NCI-H446 (cell line): ENCODE data around the gene CDK15.
"Not testable (repeated sequence)": the region's sequence is repeated elsewhere in the genome, so short reads cannot be mapped to it uniquely, and the experiment has no call there.

Source experiments
- DNase-seq, 2 experiments: peaks; one replicate each; lab custom pipeline; 2025; lab: John Stamatoyannopoulos, UW

The CDK15 gene

DNA sequence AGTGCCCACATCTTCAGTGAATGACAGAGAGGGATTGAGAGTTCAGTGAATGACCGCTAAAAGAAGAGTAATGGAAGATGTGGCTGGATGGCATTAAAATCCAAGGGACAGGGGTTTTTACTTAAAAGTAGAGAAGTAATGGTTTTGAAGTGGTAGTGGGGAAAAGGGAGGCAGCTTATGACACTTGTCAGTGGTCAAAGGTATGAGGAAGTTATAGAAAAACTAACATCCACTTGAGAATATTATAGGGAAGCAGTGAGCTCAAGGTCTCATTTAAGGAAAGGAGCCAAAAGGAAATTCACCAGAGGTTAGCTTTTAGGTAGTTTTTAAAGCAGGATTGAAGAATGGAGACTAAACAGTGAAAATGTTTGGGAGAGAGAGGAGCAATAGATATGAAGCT, 24.3 kb downstream of the CDK15 start:
- DNase-seq, result no peak

DNA sequence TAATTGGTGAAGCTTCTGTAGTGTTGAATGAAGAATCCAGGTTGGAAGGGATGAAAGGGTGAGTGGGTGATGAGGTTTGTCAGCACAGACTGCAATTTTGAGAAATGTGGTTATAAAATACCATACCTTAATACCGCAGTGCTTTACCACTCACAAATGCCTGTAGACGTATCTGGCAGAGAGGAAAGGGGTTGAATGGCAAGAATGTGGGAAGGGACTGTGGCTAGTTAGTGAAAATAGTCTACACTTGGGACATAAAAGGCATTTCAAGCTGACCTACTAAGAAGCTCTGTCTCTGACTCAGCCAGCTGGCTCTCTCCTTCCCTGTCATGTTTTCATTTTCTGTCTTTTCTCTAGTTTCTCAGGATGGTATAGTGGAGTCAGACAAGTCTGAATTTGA, 25.1 kb downstream of the CDK15 start:
- DNase-seq, result no peak

DNA sequence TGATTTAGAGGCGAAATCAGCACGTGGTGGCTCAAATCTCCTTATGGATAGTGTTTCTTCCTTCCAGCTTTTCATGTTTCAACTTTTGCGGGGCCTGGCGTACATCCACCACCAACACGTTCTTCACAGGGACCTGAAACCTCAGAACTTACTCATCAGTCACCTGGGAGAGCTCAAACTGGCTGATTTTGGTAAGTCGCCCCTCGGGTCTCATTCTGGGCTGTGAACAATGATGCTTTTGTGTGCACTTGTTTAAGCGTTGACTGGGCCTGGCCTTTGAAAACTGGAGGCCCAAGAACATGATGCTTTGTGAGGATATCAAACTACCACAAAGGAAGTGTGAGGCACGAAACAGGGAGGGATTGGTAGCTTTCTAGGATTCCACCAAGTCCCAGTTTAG, 27.4 kb downstream of the CDK15 start:
- no peak for DNase-seq

DNA sequence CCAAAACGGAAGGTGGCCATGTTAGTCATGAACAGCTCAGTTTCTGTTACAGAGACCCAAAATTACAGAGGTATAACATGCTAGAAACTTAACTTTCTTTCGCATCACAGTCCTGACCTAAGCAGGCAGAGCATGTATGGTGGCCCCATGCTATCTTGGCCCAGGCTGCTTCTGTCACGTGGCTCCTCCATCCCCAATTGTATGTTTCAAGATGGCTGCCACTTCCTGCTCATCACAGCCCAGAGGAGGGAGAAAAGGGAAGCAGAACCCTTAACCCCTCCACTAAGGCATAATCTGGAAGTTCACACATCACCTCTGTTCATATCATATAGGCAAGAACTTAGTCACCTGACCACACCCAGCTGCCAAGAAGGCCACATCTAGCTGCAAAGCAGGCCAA, 28.7 kb downstream of the CDK15 start:
- DNase-seq, result no peak

DNA sequence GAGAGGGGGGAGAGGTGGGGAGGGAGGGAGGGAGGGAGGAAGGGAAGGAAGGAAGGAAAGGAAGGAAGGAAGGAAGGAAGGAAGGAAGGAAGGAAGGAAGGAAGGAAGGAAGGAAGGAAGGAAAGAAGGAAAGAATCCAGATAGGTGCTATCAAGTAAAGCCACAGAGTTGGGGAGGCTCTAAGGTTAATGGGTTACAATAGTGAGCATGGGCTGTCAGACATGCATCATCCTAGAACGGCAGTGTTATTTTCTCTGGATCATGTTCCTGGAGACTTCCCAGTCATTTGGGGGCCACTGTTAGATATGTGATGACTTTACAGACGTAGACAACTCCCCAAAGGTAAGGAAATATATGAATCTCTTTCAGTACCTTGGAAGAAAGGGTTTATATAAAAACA, 31.1 kb downstream of the CDK15 start:
- DNase-seq, result no peak

DNA sequence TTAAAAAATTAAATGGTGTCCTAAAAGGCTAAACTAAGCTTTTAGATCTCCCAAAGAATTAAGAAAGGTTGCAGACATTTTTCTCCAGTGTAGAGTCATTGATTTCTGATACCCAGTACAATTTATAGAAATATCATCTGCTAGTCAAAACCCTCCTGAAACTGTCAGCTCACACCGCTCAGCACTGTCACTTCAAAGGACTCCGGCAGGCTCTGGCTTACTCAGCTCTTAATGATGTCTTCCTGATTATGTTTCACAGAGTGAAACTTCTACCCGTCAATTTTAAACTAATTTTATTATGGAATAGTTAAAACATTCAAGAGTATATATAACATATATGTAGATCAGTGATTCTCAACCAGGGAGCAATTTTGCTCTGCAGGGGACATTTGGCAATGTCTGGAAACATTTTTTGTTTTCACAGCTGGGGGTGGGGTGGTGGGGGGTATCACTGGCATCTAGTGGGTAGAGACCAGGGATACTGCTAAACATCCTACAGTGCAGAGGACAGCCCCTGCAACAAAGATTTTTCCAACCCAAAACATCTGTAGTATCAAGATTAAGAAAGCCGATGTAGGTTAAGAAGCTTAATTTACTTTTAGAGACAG, 31.6 kb downstream of the CDK15 start:
- no peak for DNase-seq

DNA sequence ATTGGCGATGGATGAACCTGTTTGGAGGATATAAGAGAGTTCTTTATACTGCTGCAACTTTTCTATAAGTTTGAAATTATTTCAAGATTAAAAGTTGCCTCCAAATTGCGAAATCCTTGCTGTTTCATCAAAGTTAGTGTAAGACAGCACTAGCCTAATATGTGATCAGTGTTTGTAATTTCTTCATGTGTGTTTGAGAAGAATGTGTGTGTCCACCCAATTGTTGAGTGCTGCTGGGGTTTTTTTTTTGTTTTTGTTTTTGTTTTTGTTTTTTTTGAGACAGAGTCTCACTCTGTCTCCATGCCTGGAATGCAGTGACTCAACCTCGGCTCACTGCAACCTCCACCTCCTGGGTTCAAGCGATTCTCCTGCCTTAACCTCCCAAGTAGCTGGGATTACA, 33.4 kb downstream of the CDK15 start:
- DNase-seq, result no peak

DNA sequence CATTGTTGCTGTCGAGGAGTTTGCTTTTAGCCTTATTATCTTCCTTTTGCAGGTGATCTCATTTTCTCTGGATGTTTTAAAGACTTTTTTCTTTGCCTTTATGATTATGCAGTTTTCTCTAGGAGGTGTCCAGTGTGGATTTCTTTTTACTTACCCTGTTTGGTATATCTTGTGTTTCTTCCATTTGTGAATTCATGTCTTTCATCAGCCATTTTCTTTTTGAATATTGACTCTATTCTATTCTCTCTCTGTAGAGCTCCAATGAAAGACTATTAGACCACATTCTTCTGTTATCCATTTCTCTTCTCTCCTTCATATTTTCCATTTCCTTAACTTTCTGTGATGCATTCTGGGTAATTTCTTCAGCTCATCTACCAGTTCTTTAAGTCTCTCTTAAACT, 34.4 kb downstream of the CDK15 start:
- DNase-seq, result no peak

DNA sequence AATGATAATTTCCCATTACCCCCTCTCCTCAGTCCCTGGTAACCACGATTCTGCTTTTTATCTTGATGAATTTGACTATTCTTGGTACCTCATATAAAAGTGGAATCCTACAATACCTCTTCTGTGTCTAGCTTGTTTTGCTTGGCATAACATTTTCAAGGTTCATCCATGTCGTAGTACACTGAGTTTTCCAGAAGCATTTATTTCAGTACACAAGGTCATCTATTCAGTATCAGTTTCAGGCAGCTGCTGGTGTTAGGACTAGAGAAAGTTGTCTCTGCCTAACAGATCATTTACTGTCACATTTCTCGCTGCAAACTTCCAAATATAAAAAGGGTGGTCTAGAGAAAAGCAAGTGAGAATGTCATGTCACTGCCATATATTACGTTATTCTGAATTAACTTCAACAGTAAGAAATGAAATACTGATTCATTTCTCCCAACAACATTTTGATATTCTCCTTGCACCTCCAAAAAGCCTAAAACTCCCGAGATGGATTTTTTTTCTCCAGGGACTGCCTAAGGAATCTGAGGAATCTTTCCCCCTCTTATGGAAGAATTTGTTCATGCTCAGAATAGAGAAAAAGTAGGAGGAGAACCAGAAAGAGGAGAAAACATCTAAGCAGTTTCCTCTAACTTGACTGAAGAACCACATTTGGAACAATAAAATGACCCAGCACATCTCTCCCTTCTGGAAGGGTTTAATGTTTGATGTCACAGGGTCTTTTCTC, 36.0 kb downstream of the CDK15 start:
- DNase-seq, result no peak

DNA sequence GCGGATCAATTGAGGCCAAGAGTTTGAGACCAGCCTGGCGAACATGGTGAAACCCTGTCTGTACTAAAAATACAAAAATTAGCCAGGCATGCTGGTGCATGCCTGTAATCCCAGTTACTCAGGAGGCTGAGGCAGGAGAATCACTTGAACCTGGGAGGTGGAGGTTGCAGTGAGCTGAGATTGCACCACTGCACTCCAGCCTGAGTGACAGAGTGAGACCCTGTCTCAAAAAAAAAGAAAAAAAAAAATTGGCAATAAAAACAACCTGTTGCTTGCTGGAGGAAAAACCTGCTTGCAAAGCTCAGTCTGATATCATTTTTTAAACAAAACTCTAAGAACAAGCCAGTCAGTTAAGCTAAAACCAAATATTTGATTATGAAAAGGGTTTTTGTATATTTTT, 38.6 kb downstream of the CDK15 start:
- not testable (repeated sequence) for DNase-seq

DNA sequence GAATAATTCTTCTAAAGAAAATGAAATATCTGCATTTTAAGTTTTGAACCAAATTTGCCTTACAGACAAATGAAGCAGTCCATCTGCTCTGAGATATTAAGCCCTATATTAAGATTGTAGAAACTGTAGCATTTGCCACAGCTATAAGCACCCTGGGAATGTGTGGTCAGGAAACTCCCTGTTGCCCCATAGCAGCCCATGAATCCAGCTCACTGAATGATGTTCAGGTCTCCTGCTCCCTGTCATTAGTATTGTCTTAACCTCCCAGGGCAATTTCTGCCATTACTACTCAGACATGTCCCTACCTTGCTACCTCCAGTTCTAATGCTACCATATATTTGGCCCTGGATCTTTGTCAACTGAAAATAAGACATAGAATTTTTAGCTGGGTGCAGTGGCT, 41.1 kb downstream of the CDK15 start:
- no peak for DNase-seq

DNA sequence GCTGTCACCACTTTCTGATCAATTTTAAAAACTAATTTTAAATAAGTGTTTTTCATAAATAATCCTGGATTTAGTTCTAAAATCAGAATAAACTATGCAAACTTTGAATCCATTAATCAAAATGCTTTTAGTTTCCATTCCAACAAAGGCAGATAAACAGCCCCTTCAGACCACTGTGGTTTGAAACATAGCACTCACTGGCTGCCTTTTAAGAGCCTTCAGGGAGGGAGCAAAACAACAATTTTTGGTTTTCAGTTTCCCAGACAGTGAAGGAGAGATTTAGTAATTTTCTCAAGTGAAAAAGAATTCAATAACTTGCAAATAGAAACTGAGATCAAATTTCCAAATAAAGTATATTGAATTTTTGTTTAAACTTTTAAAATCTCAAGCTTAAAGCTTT, 46.1 kb downstream of the CDK15 start:
- no peak for DNase-seq

DNA sequence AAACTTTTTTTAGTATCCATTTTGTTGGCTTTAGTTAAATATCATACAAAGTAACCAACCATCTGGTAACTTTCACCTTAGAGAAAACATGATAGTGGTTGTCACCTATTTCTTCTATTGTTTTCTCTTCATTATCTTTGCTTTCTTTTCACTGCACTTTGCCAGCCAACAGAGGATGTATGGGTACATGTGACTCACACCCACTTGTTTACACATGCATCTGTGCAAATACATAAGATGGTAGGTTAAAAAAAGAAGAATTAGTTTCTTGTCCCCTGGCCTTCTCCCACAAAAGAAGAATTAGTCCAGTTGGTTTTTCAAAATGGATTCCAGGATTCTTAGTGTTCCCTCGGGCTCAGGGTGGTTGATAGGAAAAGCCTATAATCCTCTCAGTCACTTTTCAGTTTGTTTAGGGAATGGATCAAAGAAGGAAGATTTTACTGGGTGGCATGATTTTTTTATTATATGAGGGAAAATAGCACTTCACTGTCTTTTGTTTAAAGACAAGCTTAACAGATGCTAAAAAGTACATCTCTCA, 46.6 kb downstream of the CDK15 start:
- no peak for DNase-seq

DNA sequence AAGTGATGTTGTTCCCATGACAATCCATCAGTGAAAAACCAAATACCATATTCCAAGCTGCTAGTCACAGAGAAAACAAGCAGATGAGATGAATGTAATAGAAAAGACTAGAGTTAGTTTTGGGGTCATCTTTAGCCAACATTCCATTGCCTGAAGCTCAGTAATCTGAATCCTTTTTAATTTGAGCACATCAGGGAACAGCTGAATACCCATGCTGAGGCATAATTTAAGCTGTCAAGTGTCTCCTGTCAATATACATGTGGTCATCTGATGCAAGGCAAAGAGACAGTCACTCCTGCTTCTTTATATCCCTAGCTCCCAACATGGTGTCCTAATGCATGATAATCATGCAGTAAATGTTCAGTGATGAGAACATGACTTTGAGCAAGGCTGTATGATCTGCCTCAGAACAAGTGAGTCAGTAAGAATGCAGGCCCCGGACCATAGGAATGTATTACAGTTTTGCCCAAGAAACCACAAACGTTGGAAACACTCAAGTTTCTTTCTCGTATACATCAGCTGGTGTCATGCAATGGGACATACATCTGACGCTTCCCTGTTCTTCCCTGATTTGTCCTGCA, 48.0 kb downstream of the CDK15 start:
- no peak for DNase-seq

DNA sequence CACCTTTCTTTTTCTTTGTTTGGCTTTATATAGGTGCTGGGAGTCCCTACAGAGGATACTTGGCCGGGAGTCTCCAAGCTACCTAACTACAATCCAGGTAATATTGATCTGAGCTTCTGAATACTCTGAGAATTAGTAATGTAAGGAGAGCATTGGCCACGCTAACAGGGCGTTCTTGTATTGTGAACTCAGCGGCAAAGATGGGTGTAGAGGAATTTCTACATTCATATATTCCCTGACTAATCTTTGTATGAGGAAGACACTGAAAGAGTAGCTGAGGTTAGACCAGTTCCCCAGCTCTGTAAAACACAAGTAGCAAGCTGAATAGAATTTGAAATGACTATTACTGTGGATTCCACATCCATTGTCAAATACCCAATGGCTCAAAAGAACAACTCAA, 48.5 kb downstream of the CDK15 start:
- no peak for DNase-seq

DNA sequence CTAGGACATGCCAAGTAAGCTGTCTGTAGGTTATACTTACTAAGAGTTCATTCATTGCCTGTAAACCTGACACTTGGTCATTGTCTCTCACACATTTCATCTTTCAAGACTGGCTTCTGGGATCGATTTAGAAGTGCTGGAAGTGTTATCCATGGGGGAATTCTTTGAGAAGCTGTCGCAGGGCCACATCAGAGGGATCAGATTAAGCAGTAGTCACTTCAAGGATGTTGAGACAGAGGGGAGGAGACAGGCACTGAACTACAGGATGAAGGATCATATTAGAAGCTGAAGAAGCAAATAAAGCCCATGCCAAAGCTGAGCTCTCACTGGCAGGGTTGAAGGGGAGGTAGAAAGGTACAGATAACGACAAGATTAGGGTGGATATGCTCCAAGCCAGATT, 49.0 kb downstream of the CDK15 start:
- DNase-seq, result no peak

DNA sequence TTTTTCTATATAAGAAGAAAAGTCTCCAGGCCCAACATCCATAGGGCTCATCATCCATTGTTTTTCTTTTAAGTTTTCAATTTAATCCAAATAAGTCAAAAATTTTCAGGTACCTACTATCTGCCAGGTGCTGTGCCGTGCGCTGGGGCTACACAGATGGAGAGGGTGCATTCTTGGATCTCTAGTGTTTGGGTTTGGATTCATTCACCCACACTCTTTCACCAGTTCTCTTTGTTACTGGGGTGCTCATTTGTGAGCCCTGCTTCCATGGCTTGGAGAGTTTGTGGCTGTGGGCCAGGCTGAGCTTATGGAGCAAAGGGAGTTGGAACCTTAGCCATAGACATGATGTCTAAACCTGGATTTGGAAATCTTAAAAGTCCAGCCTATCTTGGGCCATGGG, 51.0 kb downstream of the CDK15 start:
- DNase-seq, result no peak

DNA sequence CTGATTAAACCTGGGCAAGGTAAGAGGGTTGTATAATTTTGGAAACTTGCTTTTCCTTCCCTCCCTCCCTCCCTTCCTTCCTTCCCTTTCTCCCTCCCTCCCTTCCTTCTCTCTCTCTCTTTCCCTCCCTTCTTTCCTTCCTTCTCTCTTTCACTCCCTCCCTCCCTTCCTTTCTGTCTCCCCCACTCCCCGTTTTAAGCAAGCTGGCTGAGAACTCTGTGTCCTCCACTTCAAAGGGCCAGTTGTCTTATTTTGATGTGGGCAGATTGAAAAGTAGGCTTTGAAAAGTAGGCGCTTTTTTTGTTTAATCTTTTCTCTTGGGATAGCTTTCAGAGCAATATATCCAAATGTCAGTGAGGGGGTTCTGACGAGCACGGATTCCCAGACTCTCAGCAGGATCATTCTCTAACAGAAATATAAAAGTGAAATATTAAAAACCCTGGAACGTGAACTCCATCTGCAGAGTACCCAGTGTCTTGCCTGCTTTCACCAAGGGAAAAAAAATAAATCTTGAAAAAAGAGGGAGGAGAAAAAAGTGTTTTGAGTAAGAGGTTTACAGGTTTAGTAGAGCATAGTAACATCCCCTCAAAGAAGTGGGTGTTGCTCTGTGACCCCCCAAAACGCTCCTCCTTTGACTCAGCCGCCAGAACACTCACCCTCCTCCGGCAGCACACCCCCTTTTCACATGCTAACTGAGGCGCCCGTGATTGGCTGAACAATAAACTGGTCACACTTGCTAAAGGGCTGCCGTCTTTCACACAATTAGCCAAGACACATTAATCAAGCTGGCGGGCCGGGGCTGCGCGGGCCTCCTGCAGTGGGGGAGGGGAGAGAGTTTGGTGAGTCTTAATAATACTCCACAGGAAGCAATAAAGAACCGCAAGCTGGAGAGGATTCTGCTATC, 52.2 kb downstream of the CDK15 start:
- no peak for DNase-seq

DNA sequence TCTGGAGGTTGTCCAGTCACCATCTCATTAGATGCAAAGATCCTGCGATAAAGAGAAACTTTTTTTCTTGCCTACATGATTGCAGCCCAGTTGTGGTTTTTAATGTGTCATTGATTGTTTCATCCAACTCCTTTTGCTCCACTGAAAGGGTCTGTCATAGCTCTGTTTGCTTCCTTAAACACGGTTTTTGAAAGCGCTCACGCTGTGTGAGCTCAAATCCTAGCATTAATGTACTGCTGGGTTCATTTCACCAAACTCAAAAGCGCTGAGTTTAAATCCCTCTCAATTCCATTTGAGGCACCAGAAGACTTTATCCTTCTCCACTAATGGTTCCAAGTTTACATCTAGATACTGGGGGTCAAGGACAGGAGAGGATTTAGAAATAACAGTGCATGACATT, 53.6 kb downstream of the CDK15 start:
- no peak for DNase-seq

DNA sequence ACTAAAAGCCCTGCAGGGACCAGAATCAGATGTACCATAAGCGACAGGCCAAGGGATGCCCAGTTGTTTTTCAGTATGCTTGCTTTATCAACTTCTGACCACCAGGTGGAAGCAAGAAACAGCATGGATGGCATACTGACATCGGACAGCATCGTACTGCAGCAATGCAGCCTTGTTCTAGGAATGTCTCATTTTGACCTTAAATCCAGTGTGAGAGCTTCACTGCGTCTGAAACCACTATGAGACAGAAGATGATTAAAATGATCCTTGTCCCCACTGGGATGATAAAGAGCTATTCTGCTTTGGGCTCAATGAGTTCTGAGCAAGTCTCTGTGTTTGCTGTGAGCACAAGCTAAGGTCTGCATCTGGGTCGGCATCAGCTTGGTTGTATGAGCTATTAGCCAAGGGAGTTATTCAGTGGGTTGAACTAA, 54.3 kb downstream of the CDK15 start:
- peak; percentile 54 to 83 for DNase-seq

DNA sequence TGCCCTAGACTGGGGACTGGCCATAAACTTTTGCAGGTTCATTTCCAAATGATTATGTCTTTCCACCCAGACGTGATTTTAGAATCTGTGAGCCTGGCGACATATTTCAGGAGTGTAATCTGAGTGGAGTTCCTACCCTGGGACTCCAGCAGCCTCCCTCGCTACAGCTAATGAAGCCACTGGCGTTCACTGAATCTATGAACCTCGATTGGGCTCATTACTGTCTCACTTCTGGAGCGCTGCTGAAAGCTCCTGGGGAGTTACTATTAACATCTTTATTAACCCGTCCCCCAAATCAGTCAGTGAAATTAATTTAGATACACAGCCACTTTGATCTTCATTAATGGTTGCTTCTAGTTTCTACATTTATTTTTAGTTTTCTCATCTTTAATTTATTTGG, 56.5 kb downstream of the CDK15 start:
- no peak for DNase-seq
